Iris pigment epithelial cell (primary cell): Measurements from ENCODE around the gene UBTF.

ENCODE experiments used
- DNase-seq: peaks from one replicate; pipeline ENCODE4 v3.0.0-alpha.2; 2011; ENCODE audit warnings: low read depth

The UBTF gene

GRCh38 chr17:44214896-44215295, 4.6 kb downstream of the UBTF start:
- DNase-seq = no peak

GRCh38 chr17:44214230-44214494, 5.3 kb downstream of the UBTF start:
- no peak for DNase-seq

- no peak for DNase-seq
These were observed 5.9 kb downstream of the UBTF start for GRCh38 chr17:44213403-44214229.

GRCh38 chr17:44212507-44213402, 6.7 kb downstream of the UBTF start:
- DNase-seq = no peak

- no peak for DNase-seq
These were observed 7.9 kb downstream of the UBTF start for GRCh38 chr17:44211281-44212265.

GRCh38 chr17:44210342-44211192, 8.9 kb downstream of the UBTF start:
- DNase-seq = peak; percentile 79

- no peak for DNase-seq
These were observed 9.6 kb downstream of the UBTF start for GRCh38 chr17:44209786-44210341.

GRCh38 chr17:44207743-44208142, 11.7 kb downstream of the UBTF start:
- DNase-seq = no peak

- no peak for DNase-seq
These were observed 12.2 kb downstream of the UBTF start for GRCh38 chr17:44207319-44207718.

- no peak for DNase-seq
These were observed 12.7 kb downstream of the UBTF start for GRCh38 chr17:44206825-44207155.

GRCh38 chr17:44205962-44206824, 13.3 kb downstream of the UBTF start:
- no peak for DNase-seq

- peak; percentile 75 for DNase-seq
These were observed 15.0 kb downstream of the UBTF start for GRCh38 chr17:44204441-44204882.

GRCh38 chr17:44203731-44204440, 15.6 kb downstream of the UBTF start:
- DNase-seq = peak; percentile 50

GRCh38 chr17:44202756-44203155, 16.7 kb downstream of the UBTF start:
- no peak for DNase-seq

GRCh38 chr17:44200478-44201155, 18.9 kb downstream of the UBTF start:
- DNase-seq = no peak

GRCh38 chr17:44199553-44200477, 19.7 kb downstream of the UBTF start, which contains the start of gene ATXN7L3:
Gene ATXN7L3, minus strand, starts transcription at chr17:44199884. Its CDS starts 1,814 bp downstream, at chr17:44198070.
- peak; percentile 99 for DNase-seq
